ENCODE data around the gene NTSR1.

NTSR1 gene

GRCh38 chr20:62708591-62709536, at the start of gene NTSR1:
Gene NTSR1 (plus strand): TSS chr20:62708836. CDS start chr20:62709208, 372 bp downstream.
- DNase-seq: no peak

- no peak for DNase-seq
Measured at GRCh38 chr20:62659488-62660239, 49.0 kb upstream of the NTSR1 start.

- no peak for DNase-seq
Measured at GRCh38 chr20:62660240-62660615, 48.4 kb upstream of the NTSR1 start.

GRCh38 chr20:62660768-62661167, 47.9 kb upstream of the NTSR1 start:
- no peak for DNase-seq

GRCh38 chr20:62661647-62662046, 47.0 kb upstream of the NTSR1 start:
- DNase-seq: no peak

- no peak for DNase-seq
Measured at GRCh38 chr20:62662422-62662821, 46.2 kb upstream of the NTSR1 start.

- no peak for DNase-seq
Measured at GRCh38 chr20:62663145-62664018, 45.3 kb upstream of the NTSR1 start.

- DNase-seq: no peak
Measured at GRCh38 chr20:62664019-62664971, 44.3 kb upstream of the NTSR1 start.

GRCh38 chr20:62665153-62665754, 43.4 kb upstream of the NTSR1 start:
- DNase-seq: no peak

- no peak for DNase-seq
Measured at GRCh38 chr20:62665826-62666735, 42.6 kb upstream of the NTSR1 start.

GRCh38 chr20:62666736-62667529, 41.7 kb upstream of the NTSR1 start:
- no peak for DNase-seq

GRCh38 chr20:62667530-62668440, 40.9 kb upstream of the NTSR1 start:
- no peak for DNase-seq

GRCh38 chr20:62668441-62669027, 40.1 kb upstream of the NTSR1 start:
- DNase-seq: peak; percentile 30

GRCh38 chr20:62669249-62669648, 39.4 kb upstream of the NTSR1 start:
- no peak for DNase-seq

GRCh38 chr20:62670156-62670555, 38.5 kb upstream of the NTSR1 start:
- no peak for DNase-seq

- no peak for DNase-seq
Measured at GRCh38 chr20:62670998-62671397, 37.6 kb upstream of the NTSR1 start.

- no peak for DNase-seq
Measured at GRCh38 chr20:62671765-62672164, 36.9 kb upstream of the NTSR1 start.

GRCh38 chr20:62674370-62674769, 34.3 kb upstream of the NTSR1 start:
- no peak for DNase-seq

Data from NCI-H510A treated with DMSO at 0.1 percent for 48 hours (cell line).